GM12878 (cell line): ENCODE data around the gene MRPL34. TPM values are rescaled to one million over a fixed set of nuclear protein-coding genes. Genes with fewer than 3 reads are reported as not detected.

Source experiments
- ATAC-seq: fragments of 200-7000 bp; cut with Tn5 transposase; 3 replicates; pipeline ENCODE4 v1.9.1; 2020; ENCODE audit warnings: mild to moderate bottlenecking, moderate library complexity
- BruUV-seq: library from RNA; stranded (reverse); fragments of 400-500 nt; replicated peaks from 2 replicates; lab custom pipeline; 2021; lab: Mats Ljungman, UMichigan
- CTCF ChIA-PET: fragments of 300-600 bp; sonication (Branson Sonifier 250); formaldehyde crosslinking; extraction: SDS; loops from one replicate; lab custom pipeline; 2021; ENCODE audit warnings: inconsistent platforms; lab: Yijun Ruan, JAX
- POLR2A ChIA-PET: fragments of 350-600 bp; formaldehyde crosslinking; extraction: SDS; loops from one replicate; lab custom pipeline; 2021; ENCODE audit warnings: inconsistent platforms; lab: Charles Lee
- RAD21 ChIA-PET: fragments of 300-600 bp; sonication (Branson Sonifier 250); formaldehyde crosslinking; loops from one replicate; lab custom pipeline; 2023; ENCODE audit warnings: antibody characterized with exemption; ENCODE audit not compliant: unreplicated experiment; lab: Charles Lee
- SMC1A ChIA-PET: fragments of 300-600 bp; sonication (Branson Sonifier 250); formaldehyde crosslinking; loops from one replicate; lab custom pipeline; 2023; ENCODE audit not compliant: unreplicated experiment, uncharacterized antibody; lab: Charles Lee
- DNase-seq: peaks from one replicate; pipeline ENCODE4 v3.0.0-alpha.2; 2011; ENCODE audit warnings: low read depth, low spot score
- FAIRE-seq: peaks from 3 replicates; lab custom pipeline; 2011; peaks lifted over from hg19 to GRCh38; lab: Jason Lieb, UNC
- H2AFZ ChIP-seq: 2 replicates; pipeline ENCODE4 v1.6.0; 2011; ENCODE audit warnings: low read depth, low read length, control low read depth; ENCODE audit not compliant: control insufficient read depth
- H3K27ac ChIP-seq: 2 replicates; pipeline ENCODE4 v1.5.1; 2011; ENCODE audit warnings: control low read depth; ENCODE audit not compliant: control insufficient read depth, insufficient read depth
- H3K27me3 ChIP-seq, 2 experiments: replicated peaks in 1 of 2; 2 replicates each; pipeline versions ENCODE4 v1.6.0 to v1.6.1; 2011; ENCODE audit warnings: low read length in 1 of 2; ENCODE audit not compliant: control insufficient read depth in 2 of 2, insufficient read depth in 2 of 2
- H3K36me3 ChIP-seq, 2 experiments: 2 replicates each; pipeline ENCODE4 v1.5.1; 2011; ENCODE audit warnings: low read length in 1 of 2; ENCODE audit not compliant: control insufficient read depth in 2 of 2, insufficient read depth in 2 of 2
- H3K4me1 ChIP-seq: 2 replicates; pipeline ENCODE4 v1.6.1; 2011; ENCODE audit warnings: mild to moderate bottlenecking, low read length, moderate library complexity, mixed read lengths; ENCODE audit not compliant: control insufficient read depth, insufficient read depth
- H3K4me2 ChIP-seq: 2 replicates; pipeline ENCODE4 v1.6.0; 2011; ENCODE audit warnings: control low read depth; ENCODE audit not compliant: control insufficient read depth, insufficient read depth
- H3K4me3 ChIP-seq: fragments of 200-600 bp; sonication (generic); 2 replicates; pipeline ENCODE4 v1.5.1; 2016
- H3K79me2 ChIP-seq: 2 replicates; pipeline ENCODE4 v1.6.0; 2011; ENCODE audit warnings: low read length; ENCODE audit not compliant: control insufficient read depth, insufficient read depth
- H3K9ac ChIP-seq: 2 replicates; pipeline ENCODE4 v1.8.0; 2011; ENCODE audit warnings: low read length, control low read depth, mixed read lengths; ENCODE audit not compliant: control insufficient read depth, insufficient read depth
- H3K9me3 ChIP-seq: replicated peaks from 3 replicates; pipeline ENCODE4 v1.5.1; 2011; ENCODE audit warnings: mild to moderate bottlenecking, low read length; ENCODE audit not compliant: control insufficient read depth, insufficient read depth
- H4K20me1 ChIP-seq: 2 replicates; pipeline ENCODE4 v1.6.0; 2011; ENCODE audit not compliant: control insufficient read depth, insufficient read depth
- HDAC2 ChIP-seq: fragments of 200-600 bp; sonication (generic); IDR thresholded peaks from 2 replicates; pipeline ENCODE4 v1.6.1; 2017
- MYB ChIP-seq: fragments of 150-350 bp; IDR thresholded peaks from 2 replicates; pipeline ENCODE4 v1.6.1; 2014; ENCODE audit warnings: mild to moderate bottlenecking, low read depth, low read length, borderline replicate concordance
- NR2C2 ChIP-seq: IDR thresholded peaks from 2 replicates; pipeline ENCODE4 v1.6.1; 2011; ENCODE audit warnings: borderline replicate concordance, low read depth; ENCODE audit not compliant: control insufficient read depth, insufficient read length
- PML ChIP-seq: IDR thresholded peaks from 2 replicates; pipeline ENCODE4 v1.6.1; 2012; ENCODE audit warnings: low read length, inconsistent platforms
- STAT1 ChIP-seq: fragments of 450-650 bp; conservative IDR thresholded peaks from 2 replicates; pipeline ENCODE4 v1.6.1; 2014; ENCODE audit warnings: antibody characterized with exemption, mild to moderate bottlenecking
- WGBS: methylation state at CpG from one replicate; pipeline ENCODE4 v1.1.6; 2016; ENCODE audit warnings: low lambda C conversion rate; ENCODE audit not compliant: insufficient replicate concordance, insufficient coverage; ENCODE audit errors: missing lambda C conversion rate; 5-methylcytosine and 5-hydroxymethylcytosine counted together
- in situ Hi-C: fragments of 300-500 bp; cut with MboI; formaldehyde crosslinking; loops from 9 replicates; pipeline ENCODE4 v1.14.3; 2018; ENCODE audit warnings: mixed read lengths
- intact Hi-C: fragments of 100-400 bp; cut with micrococcal nuclease; formaldehyde crosslinking; loops from one replicate; pipeline ENCODE4 v1.14.2; 2022; ENCODE audit not compliant: unreplicated experiment
- polyA plus RNA-seq, 11 experiments: library from polyadenylated mRNA; depleted of rRNA in 4 of 11; unstranded in 6 of 11; stranded (reverse) in 5 of 11; fragments of >200 nt; fragmentation: Nextera tagmentation in 4 of 11; fragmentation: Illumina TruSeq in 1 of 11; extraction: Ambion mirVana in 4 of 11; extraction: Trizol in 1 of 11; gene quantifications; 1 replicate in 1 of 11; 2 replicates in 10 of 11; pipeline versions ENCODE4 v1.2.1 to v1.2.3, GENCODE V29; 2011 to 2016; ENCODE audit warnings: inconsistent platforms in 2 of 11, missing spikeins in 2 of 11, low read depth in 1 of 11
- total RNA-seq, 4 experiments: library from RNA; depleted of rRNA in 3 of 4; stranded (reverse); fragments of >200 nt in 3 of 4; fragmentation: Illumina TruSeq in 1 of 4; extraction: Trizol in 1 of 4; gene quantifications; 2 replicates each; pipeline versions ENCODE4 v1.2.1 to v1.2.3, GENCODE V29; 2013 to 2021
- TF ChIP-seq, protein P1 (sequence below): fragments of 450-650 bp; IDR thresholded peaks from 2 replicates; pipeline ENCODE4 v1.6.1; 2017; ENCODE audit warnings: mild to moderate bottlenecking

MRPL34 gene
- total and polyA plus RNA-seq, 10 of the 15 experiments (the other 5 are each of a cell fraction or from before 2014, with no cell fraction given) = 8.6 to 198 (median 78.6) TPM

DNA sequence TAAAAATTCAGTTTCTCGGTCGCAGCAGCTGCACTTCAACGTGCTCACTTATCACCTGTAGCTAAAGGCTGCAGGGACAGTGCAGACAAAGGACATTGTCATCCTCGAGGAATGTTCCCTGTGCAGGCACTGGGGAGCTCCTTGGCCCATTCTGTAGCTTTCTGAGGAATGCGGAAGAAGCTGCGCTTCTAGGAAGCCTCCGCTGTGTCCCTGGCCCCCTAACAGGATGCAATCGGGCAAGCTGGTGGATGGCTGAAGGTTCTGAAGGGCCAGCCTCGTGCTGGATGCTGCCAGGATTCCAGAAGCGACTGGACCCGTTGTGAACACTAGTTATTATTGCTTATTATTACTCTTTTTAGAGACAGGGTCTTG lies 20.9 kb downstream of the MRPL34 start:
- DNase-seq (no peak), ATAC-seq (no peak), FAIRE-seq (no peak)
- no TSS peak for BruUV-seq
- Histone ChIP-seq H3K4me1 (no peaks in the 10 kb centered on the region), H3K9me3 (no peaks in the 10 kb centered on the region), H4K20me1 (no peaks in the 10 kb centered on the region), H3K4me2 (no peak overlapping the region), H3K27ac (no peak overlapping the region), H3K9ac (no peak overlapping the region), H3K36me3 (0 out of 4 replicates have a peak, but pooled peaks cover 0 to 2% of the 10 kb centered on the region in 2 experiments), H3K27me3 (no peaks in the 10 kb centered on the region; a peak in 2 of 4 replicates), H3K79me2 (no peaks in the 10 kb centered on the region), H2AFZ (no peak overlapping the region), H3K4me3 (no peak overlapping the region)
- WGBS = 66% methylated on average over 11 of the region's 11 CpGs
- ChIA-PET SMC1A (no interaction called here), POLR2A (no interaction called here), CTCF (no interaction called here), RAD21 (no interaction called here)
- intact Hi-C loops = no loop called here
- TF ChIP-seq NR2C2 (no peak), PML (no peak), MYB (no peak)
- in situ Hi-C loops = no loop called here

DNA sequence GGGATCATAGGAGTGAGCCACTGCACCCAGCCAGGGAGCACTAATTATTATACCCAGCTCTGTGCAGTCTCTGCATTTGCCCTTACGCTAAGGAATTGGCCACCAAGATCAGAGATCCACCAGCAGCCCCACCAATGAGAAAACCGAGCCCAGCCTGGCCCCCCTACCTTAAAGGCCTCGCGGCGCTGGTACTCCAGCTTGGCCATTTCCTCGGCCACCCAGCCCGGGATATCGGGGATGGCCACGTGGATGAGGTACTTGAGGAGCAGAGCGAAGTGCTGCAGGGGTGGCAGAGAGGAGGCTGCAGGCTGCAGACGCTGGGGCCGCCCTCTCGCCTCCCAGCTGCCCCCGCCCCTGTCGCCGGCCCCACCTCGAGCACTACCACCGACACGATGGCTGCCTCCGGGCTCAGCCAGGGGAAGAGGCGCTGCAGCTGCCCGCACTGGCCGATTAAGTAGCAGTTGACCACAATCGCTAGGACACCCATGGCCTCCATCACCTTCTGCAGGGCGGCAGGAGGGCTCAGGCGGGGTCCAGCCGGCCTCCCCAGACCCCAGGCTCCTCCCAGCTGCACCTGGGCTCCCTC lies 21.5 kb downstream of the MRPL34 start:
- H3K9ac ChIP-seq = no peak overlapping the region
- no peaks in the 10 kb centered on the region for H3K36me3 ChIP-seq
- 86% methylated on average over 27 of the region's 27 CpGs for WGBS
- intact Hi-C loops = no loop called here
- H3K79me2 ChIP-seq = no peaks in the 10 kb centered on the region
- H4K20me1 ChIP-seq = no peaks in the 10 kb centered on the region
- H3K27ac ChIP-seq = no peak overlapping the region
- ATAC-seq = no peak
- no peak for DNase-seq
- no peaks in the 10 kb centered on the region; a peak in 2 of 4 replicates for H3K27me3 ChIP-seq
- POLR2A ChIA-PET = no interaction called here
- no peak overlapping the region for H3K4me3 ChIP-seq
- no peaks in the 10 kb centered on the region for H3K4me1 ChIP-seq
- TF ChIP-seq, protein P1, sequence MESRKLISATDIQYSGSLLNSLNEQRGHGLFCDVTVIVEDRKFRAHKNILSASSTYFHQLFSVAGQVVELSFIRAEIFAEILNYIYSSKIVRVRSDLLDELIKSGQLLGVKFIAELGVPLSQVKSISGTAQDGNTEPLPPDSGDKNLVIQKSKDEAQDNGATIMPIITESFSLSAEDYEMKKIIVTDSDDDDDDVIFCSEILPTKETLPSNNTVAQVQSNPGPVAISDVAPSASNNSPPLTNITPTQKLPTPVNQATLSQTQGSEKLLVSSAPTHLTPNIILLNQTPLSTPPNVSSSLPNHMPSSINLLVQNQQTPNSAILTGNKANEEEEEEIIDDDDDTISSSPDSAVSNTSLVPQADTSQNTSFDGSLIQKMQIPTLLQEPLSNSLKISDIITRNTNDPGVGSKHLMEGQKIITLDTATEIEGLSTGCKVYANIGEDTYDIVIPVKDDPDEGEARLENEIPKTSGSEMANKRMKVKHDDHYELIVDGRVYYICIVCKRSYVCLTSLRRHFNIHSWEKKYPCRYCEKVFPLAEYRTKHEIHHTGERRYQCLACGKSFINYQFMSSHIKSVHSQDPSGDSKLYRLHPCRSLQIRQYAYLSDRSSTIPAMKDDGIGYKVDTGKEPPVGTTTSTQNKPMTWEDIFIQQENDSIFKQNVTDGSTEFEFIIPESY = no peak
- TF ChIP-seq HDAC2 = no peak
- no peak for TF ChIP-seq STAT1
- CTCF ChIA-PET = no interaction called here
- SMC1A ChIA-PET = no interaction called here
- no peak overlapping the region for H2AFZ ChIP-seq
- FAIRE-seq = no peak
- RAD21 ChIA-PET = interaction anchor here (0.8 kb wide), 1 partner anchor 12 kb away, joined by 3 read pairs; no protein-coding TSS in a partner anchor
- in situ Hi-C loops = no loop called here
- no peak overlapping the region for H3K4me2 ChIP-seq
- no peaks in the 10 kb centered on the region for H3K9me3 ChIP-seq
- no TSS peak for BruUV-seq
